Germinal center (tissue), 1 donor: ENCODE measurements around the gene ABCD1.
"Not testable (repeated sequence)": the region's sequence is repeated elsewhere in the genome, so short reads cannot be mapped to it uniquely, and the experiment has no call there.

Source experiments
- DNase-seq: peaks from one replicate; pipeline ENCODE4 v3.0.0; 2012; ENCODE audit warnings: mixed read lengths, low spot score

Gene ABCD1

GRCh38 chrX:153724252-153725038, at the start of gene ABCD1, which contains the start of gene BCAP31:
Gene ABCD1, plus strand, starts transcription at chrX:153724856. Its CDS starts 411 bp downstream, at chrX:153725267.
Gene BCAP31, minus strand, starts transcription at chrX:153724387. Its CDS starts 1,143 bp downstream, at chrX:153723244.
- DNase-seq = peak; percentile 93

GRCh38 chrX:153681175-153681574, 43.5 kb upstream of the ABCD1 start:
- no peak for DNase-seq

GRCh38 chrX:153683486-153683885, 41.2 kb upstream of the ABCD1 start:
- not testable (repeated sequence) for DNase-seq

GRCh38 chrX:153684467-153685155, 40.0 kb upstream of the ABCD1 start:
- DNase-seq = no peak

GRCh38 chrX:153685156-153685536, 39.5 kb upstream of the ABCD1 start:
- no peak for DNase-seq

- DNase-seq = no peak
These were observed 38.6 kb upstream of the ABCD1 start for GRCh38 chrX:153685751-153686696.

GRCh38 chrX:153686711-153687110, 37.9 kb upstream of the ABCD1 start:
- no peak for DNase-seq

- no peak for DNase-seq
These were observed 37.3 kb upstream of the ABCD1 start, which contains the start of gene SLC6A8 for GRCh38 chrX:153687121-153688039. Gene SLC6A8, plus strand, starts transcription at chrX:153687926. Its CDS starts 649 bp downstream, at chrX:153688575.

GRCh38 chrX:153688071-153688470, 36.6 kb upstream of the ABCD1 start:
- DNase-seq = no peak

- DNase-seq = no peak
These were observed 36.1 kb upstream of the ABCD1 start for GRCh38 chrX:153688506-153688905.

GRCh38 chrX:153688911-153689590, 35.6 kb upstream of the ABCD1 start:
- no peak for DNase-seq

GRCh38 chrX:153689654-153690465, 34.8 kb upstream of the ABCD1 start:
- no peak for DNase-seq

GRCh38 chrX:153690466-153690865, 34.2 kb upstream of the ABCD1 start:
- no peak for DNase-seq

GRCh38 chrX:153691032-153691827, 33.4 kb upstream of the ABCD1 start:
- not testable (repeated sequence) for DNase-seq

- no peak for DNase-seq
These were observed 32.7 kb upstream of the ABCD1 start for GRCh38 chrX:153692003-153692402.

- DNase-seq = no peak
These were observed 32.0 kb upstream of the ABCD1 start for GRCh38 chrX:153692611-153693156.

- DNase-seq = no peak
These were observed 31.2 kb upstream of the ABCD1 start for GRCh38 chrX:153693216-153694086.
